Stimulated activated CD8-positive, alpha-beta memory T cell treated with anti-CD3 and anti-CD28 coated beads, Interleukin-4, amount 100 ng/mL, for 4 hours (primary cell): ENCODE data around the gene UNC5A.

Source experiments
- DNase-seq, 2 donors: peaks; one replicate each; pipeline ENCODE4 v3.0.0-alpha.2; 2020; ENCODE audit warnings: low read depth in 2 of 2, low spot score in 1 of 2

The UNC5A gene

GRCh38 chr5:176878463-176878862 is 68.1 kb downstream of the UNC5A start:
- no peak for DNase-seq

GRCh38 chr5:176878906-176879662 is 68.7 kb downstream of the UNC5A start:
- no peak for DNase-seq

GRCh38 chr5:176879663-176880361 is 69.5 kb downstream of the UNC5A start:
- DNase-seq: no peak

GRCh38 chr5:176880366-176881020 is 70.1 kb downstream of the UNC5A start:
- no peak for DNase-seq

- no peak for DNase-seq
These were observed 70.8 kb downstream of the UNC5A start for GRCh38 chr5:176881021-176881749.

- no peak for DNase-seq
These were observed 71.6 kb downstream of the UNC5A start for GRCh38 chr5:176881816-176882566.

- no peak for DNase-seq
These were observed 72.2 kb downstream of the UNC5A start for GRCh38 chr5:176882567-176882903.

- no peak for DNase-seq
These were observed 73.6 kb downstream of the UNC5A start for GRCh38 chr5:176883700-176884570.

GRCh38 chr5:176884571-176884890 is 74.2 kb downstream of the UNC5A start:
- no peak for DNase-seq

GRCh38 chr5:176886336-176887251 is 76.2 kb downstream of the UNC5A start:
- DNase-seq: no peak

GRCh38 chr5:176887252-176887849 is 77.0 kb downstream of the UNC5A start:
- no peak for DNase-seq

GRCh38 chr5:176888016-176888864 is 77.9 kb downstream of the UNC5A start:
- DNase-seq: no peak

GRCh38 chr5:176888865-176889165 is 78.5 kb downstream of the UNC5A start:
- no peak for DNase-seq

GRCh38 chr5:176889321-176890280 is 79.2 kb downstream of the UNC5A start:
- DNase-seq: no peak

GRCh38 chr5:176890455-176891330 is 80.3 kb downstream of the UNC5A start:
- no peak for DNase-seq
